H1 (cell line): ENCODE results near the gene CGB5. TPM values are rescaled to one million over a fixed set of nuclear protein-coding genes. Genes with fewer than 3 reads are reported as not detected.
"Not testable (repeated sequence)": the region's sequence is repeated elsewhere in the genome, so short reads cannot be mapped to it uniquely, and the experiment has no call there.

Source experiments
- CTCF ChIA-PET: fragments of 300-600 bp; sonication (Branson Sonifier 250); formaldehyde crosslinking; loops from one replicate; lab custom pipeline; 2021; ENCODE audit not compliant: partially characterized antibody; lab: Charles Lee
- POLR2A ChIA-PET: fragments of 300-600 bp; sonication (Branson Sonifier 250); formaldehyde crosslinking; loops from one replicate; lab custom pipeline; 2021; ENCODE audit warnings: inconsistent platforms; ENCODE audit not compliant: partially characterized antibody; lab: Charles Lee
- DNase-seq, 2 experiments: peaks; one replicate each; pipeline versions ENCODE4 v3.0.0 to v3.0.0-alpha.2; 2010 to 2022; ENCODE audit warnings: low spot score in 2 of 2, low read depth in 1 of 2, mixed read lengths in 1 of 2
- FAIRE-seq: peaks from 2 replicates; lab custom pipeline; 2011; peaks lifted over from hg19 to GRCh38; lab: Jason Lieb, UNC
- H2AFZ ChIP-seq: 2 replicates; pipeline ENCODE4 v1.8.1; 2012; ENCODE audit warnings: low read length, inconsistent platforms
- H2AK5ac ChIP-seq: 2 replicates; pipeline ENCODE4 v1.6.1; 2013; ENCODE audit warnings: low read depth, low read length
- H2BK120ac ChIP-seq: replicated peaks from 2 replicates; pipeline ENCODE3; 2013; ENCODE audit warnings: low read depth, low read length, inconsistent platforms
- H2BK12ac ChIP-seq: 2 replicates; pipeline ENCODE4 v1.6.1; 2013; ENCODE audit warnings: low read depth, low read length
- H2BK15ac ChIP-seq: 2 replicates; pipeline ENCODE4 v1.6.1; 2013; ENCODE audit warnings: low read length
- H2BK20ac ChIP-seq: 2 replicates; pipeline ENCODE4 v1.6.1; 2013; ENCODE audit warnings: low read length
- H2BK5ac ChIP-seq: 2 replicates; pipeline ENCODE4 v1.6.1; 2013; ENCODE audit warnings: low read depth, low read length
- H3K14ac ChIP-seq: 2 replicates; pipeline ENCODE4 v1.6.1; 2013; ENCODE audit warnings: inconsistent platforms; ENCODE audit not compliant: insufficient read length
- H3K18ac ChIP-seq: 2 replicates; pipeline ENCODE4 v1.6.1; 2013; ENCODE audit warnings: low read length; ENCODE audit errors: extremely low read depth
- H3K23ac ChIP-seq: 2 replicates; pipeline ENCODE4 v1.6.1; 2013; ENCODE audit warnings: inconsistent platforms; ENCODE audit not compliant: insufficient read length
- H3K23me2 ChIP-seq: 2 replicates; pipeline ENCODE4 v1.6.1; 2013; ENCODE audit warnings: low read depth, low read length
- H3K27ac ChIP-seq: 2 replicates; pipeline ENCODE4 v1.6.1; 2011; ENCODE audit warnings: low read depth, low read length, inconsistent platforms
- H3K27me3 ChIP-seq, 4 experiments: replicated peaks in 1 of 4; 1 replicate in 1 of 4; 2 replicates in 3 of 4; pipeline versions ENCODE4 v1.6.1 to v1.8.1; 2011 to 2013; ENCODE audit warnings: low read length in 3 of 4, mild to moderate bottlenecking in 3 of 4, inconsistent platforms in 2 of 4, mixed read lengths in 2 of 4, moderate library complexity in 1 of 4; ENCODE audit not compliant: control insufficient read depth in 3 of 4, insufficient read depth in 3 of 4; ENCODE audit errors: extremely low read depth in 1 of 4
- H3K36me3 ChIP-seq, 4 experiments: 2 replicates each; pipeline versions ENCODE4 v1.6.1 to v1.8.1; 2011 to 2013; ENCODE audit warnings: mild to moderate bottlenecking in 4 of 4, low read length in 3 of 4, moderate library complexity in 2 of 4, control low read depth in 1 of 4, inconsistent platforms in 1 of 4; ENCODE audit not compliant: insufficient read depth in 4 of 4, control insufficient read depth in 2 of 4
- H3K4ac ChIP-seq: replicated peaks from 2 replicates; pipeline ENCODE3; 2013; ENCODE audit warnings: low read length, low read depth, mixed read lengths, inconsistent platforms; ENCODE audit not compliant: insufficient read length
- H3K4me1 ChIP-seq, 4 experiments: replicated peaks in 1 of 4; 1 replicate in 1 of 4; 2 replicates in 3 of 4; pipeline versions ENCODE4 v1.6.1 to v1.8.1; 2011 to 2013; ENCODE audit warnings: low read length in 3 of 4, inconsistent platforms in 2 of 4, mixed read lengths in 1 of 4; ENCODE audit not compliant: insufficient read depth in 4 of 4, control insufficient read depth in 3 of 4
- H3K4me2 ChIP-seq, 2 experiments: 2 replicates each; pipeline versions ENCODE4 v1.6.1 to v1.8.1; 2011 to 2013; ENCODE audit warnings: low read depth in 2 of 2, low read length in 2 of 2, control low read depth in 1 of 2, inconsistent platforms in 1 of 2, mild to moderate bottlenecking in 1 of 2; ENCODE audit not compliant: insufficient read depth in 1 of 2
- H3K4me3 ChIP-seq, 4 experiments: fragments of 200-600, 300-600 bp in 1 of 4; sonication (generic), shearing (Covaris generic), sonication (Bioruptor Twin) in 1 of 4; 2 replicates each; pipeline versions ENCODE4 v1.5.1 to v1.8.1; 2011 to 2016; ENCODE audit warnings: low read length in 4 of 4, low read depth in 3 of 4, control low read depth in 2 of 4, inconsistent platforms in 2 of 4, mild to moderate bottlenecking in 2 of 4, mixed read lengths in 1 of 4, moderate library complexity in 1 of 4; ENCODE audit not compliant: insufficient read depth in 2 of 4; ENCODE audit errors: extremely low read depth in 1 of 4
- H3K56ac ChIP-seq: replicated peaks from 2 replicates; pipeline ENCODE3; 2013; ENCODE audit warnings: low read depth, mild to moderate bottlenecking, mixed read lengths, low read length, inconsistent platforms; ENCODE audit not compliant: insufficient read length
- H3K79me1 ChIP-seq: 2 replicates; pipeline ENCODE4 v1.6.1; 2013; ENCODE audit warnings: low read depth, low read length, control low read depth
- H3K79me2 ChIP-seq, 2 experiments: 2 replicates each; pipeline versions ENCODE4 v1.6.1 to v1.8.1; 2012 to 2013; ENCODE audit warnings: low read length in 2 of 2, mild to moderate bottlenecking in 2 of 2, inconsistent platforms in 1 of 2; ENCODE audit not compliant: insufficient read depth in 2 of 2, control insufficient read depth in 1 of 2
- H3K9ac ChIP-seq, 4 experiments: replicated peaks in 1 of 4; 1 replicate in 1 of 4; 2 replicates in 3 of 4; pipeline versions ENCODE4 v1.6.1 to v1.8.1; 2011 to 2013; ENCODE audit warnings: low read depth in 3 of 4, low read length in 3 of 4, control low read depth in 2 of 4, mild to moderate bottlenecking in 2 of 4, moderate library complexity in 2 of 4, inconsistent platforms in 1 of 4; ENCODE audit errors: extremely low read depth in 1 of 4
- H3K9me3 ChIP-seq, 2 experiments: 2 replicates each; pipeline versions ENCODE4 v1.6.1 to v1.8.1; 2012 to 2013; ENCODE audit warnings: mild to moderate bottlenecking in 2 of 2, moderate library complexity in 2 of 2, control low read depth in 1 of 2, inconsistent platforms in 1 of 2, low read depth in 1 of 2, low read length in 1 of 2, mixed read lengths in 1 of 2; ENCODE audit not compliant: insufficient read depth in 2 of 2
- H4K20me1 ChIP-seq, 2 experiments: replicated peaks in 1 of 2; 2 replicates each; pipeline versions ENCODE3 to v1.8.1; 2011 to 2013; ENCODE audit warnings: inconsistent platforms in 2 of 2, low read length in 2 of 2, mild to moderate bottlenecking in 1 of 2; ENCODE audit not compliant: insufficient read depth in 2 of 2, control insufficient read depth in 1 of 2
- H4K5ac ChIP-seq: 2 replicates; pipeline ENCODE4 v1.6.1; 2013; ENCODE audit warnings: low read length, low read depth, mixed read lengths, inconsistent platforms; ENCODE audit not compliant: insufficient read length
- H4K8ac ChIP-seq: 2 replicates; pipeline ENCODE4 v1.8.0; 2013; ENCODE audit warnings: mild to moderate bottlenecking, moderate library complexity, low read length, inconsistent platforms; ENCODE audit not compliant: insufficient read depth; ENCODE audit errors: extremely low read depth
- H4K91ac ChIP-seq: replicated peaks from 2 replicates; pipeline ENCODE3; 2013; ENCODE audit warnings: low read length, mixed read lengths, inconsistent platforms; ENCODE audit not compliant: insufficient read length
- WGBS, 2 experiments: shearing (Covaris generic) in 1 of 2; methylation state at CpG; one replicate each; pipeline versions ENCODE4 v1.1.6 to v1.1.7; 2013 to 2015; ENCODE audit warnings: low lambda C conversion rate in 2 of 2, mixed read lengths in 2 of 2, inconsistent platforms in 1 of 2, low coverage in 1 of 2, missing lambda C conversion rate in 1 of 2; ENCODE audit not compliant: insufficient replicate concordance in 2 of 2, insufficient coverage in 1 of 2, insufficient read length in 1 of 2; ENCODE audit errors: extremely low coverage in 1 of 2, missing lambda C conversion rate in 1 of 2; 5-methylcytosine and 5-hydroxymethylcytosine counted together
- polyA plus RNA-seq, 7 experiments: library from polyadenylated mRNA; depleted of rRNA in 3 of 7; stranded (reverse) in 5 of 7; unstranded in 2 of 7; fragments of >200 nt in 5 of 7; fragments of 200-250 nt in 2 of 7; gene quantifications; 1 replicate in 5 of 7; 2 replicates in 1 of 7; 4 replicates in 1 of 7; pipeline versions ENCODE4 v1.2.1 to v1.2.3, GENCODE V29; 2011 to 2013; ENCODE audit warnings: missing spikeins in 2 of 7, mixed read lengths in 2 of 7
- total RNA-seq: library from RNA; stranded (reverse); fragmentation: NEBNext Ultra II Directional; extraction: Animal tissue kit (Norgen Biotek cat#: 25700); gene quantifications from 2 replicates; pipeline ENCODE4 v1.2.1, GENCODE V29; 2021

CGB5 gene
- total and polyA plus RNA-seq, 2 of the 8 experiments (the other 6 are each of a cell fraction or from before 2014, with no cell fraction given), result 0.63 to 0.68 TPM

DNA sequence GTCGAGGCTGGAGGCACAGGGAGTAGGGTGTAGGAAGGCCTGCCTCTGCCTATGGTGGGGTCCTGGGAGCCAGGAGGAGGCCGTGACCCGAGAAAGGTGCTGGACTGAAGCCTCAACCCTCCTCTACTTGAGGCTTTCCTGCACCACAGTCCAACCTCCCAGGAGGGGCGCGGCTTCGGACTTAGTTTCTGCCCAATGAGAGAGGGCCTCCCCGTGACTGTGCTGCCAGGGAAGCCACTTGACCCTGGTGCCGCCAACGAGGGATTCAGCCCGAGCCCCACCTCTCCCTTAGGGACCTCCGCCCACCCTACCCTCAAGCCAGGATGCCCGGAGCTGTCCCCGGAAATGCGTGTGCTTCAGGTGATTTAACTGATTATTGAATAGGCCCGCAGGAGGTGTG is 19.4 kb upstream of the CGB5 start, which contains the start of gene CGB3:
Gene CGB3, minus strand, starts transcription at position 101 of the 400 bp plus-strand sequence. CDS start 362 bp downstream, outside the sequence.
- H4K91ac ChIP-seq, H3K9me3 ChIP-seq, H3K4ac ChIP-seq, H2BK15ac ChIP-seq, FAIRE-seq, H3K23ac ChIP-seq, H2BK20ac ChIP-seq, H3K56ac ChIP-seq, H3K4me1 ChIP-seq, H4K5ac ChIP-seq, H3K18ac ChIP-seq, H3K14ac ChIP-seq, H2AFZ ChIP-seq, H4K8ac ChIP-seq, H4K20me1 ChIP-seq, POLR2A ChIA-PET, H3K79me1 ChIP-seq, H3K27ac ChIP-seq, H3K79me2 ChIP-seq, H2AK5ac ChIP-seq, H3K4me2 ChIP-seq, H3K9ac ChIP-seq, H3K23me2 ChIP-seq, H2BK5ac ChIP-seq, H3K27me3 ChIP-seq, DNase-seq, H2BK120ac ChIP-seq, H3K4me3 ChIP-seq, H2BK12ac ChIP-seq, H3K36me3 ChIP-seq, CTCF ChIA-PET: not testable (repeated sequence)
- WGBS, 2 experiments, result 100% methylated on average over 1 of the region's 15 CpGs; no CpG with 5 or more reads in 1 of the 2 experiments

DNA sequence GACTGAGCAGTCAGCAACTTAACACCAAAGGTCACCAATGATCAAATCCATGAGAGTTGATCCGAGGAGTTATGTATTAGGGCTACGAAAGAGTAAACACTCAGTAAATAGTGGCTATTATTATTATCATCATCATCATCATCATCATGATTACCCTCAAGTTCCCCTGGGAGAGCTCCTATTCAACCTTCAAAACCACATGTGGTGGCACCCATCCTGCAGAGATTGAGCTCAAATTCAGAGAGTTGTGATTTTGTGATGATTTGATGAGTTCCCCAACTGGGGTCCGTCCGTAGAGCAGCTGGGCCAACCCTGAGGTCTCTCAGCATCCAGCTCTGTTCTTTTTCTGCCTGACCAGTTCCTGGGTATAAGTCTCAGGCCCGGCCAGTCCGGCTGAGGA is 18.6 kb upstream of the CGB5 start:
- H4K8ac ChIP-seq, H4K91ac ChIP-seq, DNase-seq, H2BK15ac ChIP-seq, H2AK5ac ChIP-seq, H2BK12ac ChIP-seq, H3K9ac ChIP-seq, POLR2A ChIA-PET, H3K4ac ChIP-seq, H3K14ac ChIP-seq, H3K27me3 ChIP-seq, H3K4me3 ChIP-seq, H3K4me2 ChIP-seq, H3K36me3 ChIP-seq, H3K56ac ChIP-seq, H3K79me2 ChIP-seq, H4K5ac ChIP-seq, H3K18ac ChIP-seq, FAIRE-seq, H4K20me1 ChIP-seq, H2BK5ac ChIP-seq, H2BK20ac ChIP-seq, H3K23me2 ChIP-seq, H3K79me1 ChIP-seq, CTCF ChIA-PET, H3K9me3 ChIP-seq, H3K23ac ChIP-seq, H3K4me1 ChIP-seq, H2BK120ac ChIP-seq, H2AFZ ChIP-seq, H3K27ac ChIP-seq: not testable (repeated sequence)
- WGBS, 2 experiments, result 83% methylated on average over 2 of the region's 6 CpGs; no CpG with 5 or more reads in 1 of the 2 experiments
